Esophagus squamous epithelium (tissue), 5 donors: ENCODE results near the gene TREH. TPM values are rescaled to one million over a fixed set of nuclear protein-coding genes. Genes with fewer than 3 reads are reported as not detected.
"Not testable (repeated sequence)": the region's sequence is repeated elsewhere in the genome, so short reads cannot be mapped to it uniquely, and the experiment has no call there.

Experiments used
- DNase-seq: peaks from one replicate; lab custom pipeline; 2025; lab: John Stamatoyannopoulos, UW
- H3K27ac ChIP-seq, 4 donors: fragments of 200-600 bp; sonication (generic); one replicate each; pipeline ENCODE4 v1.5.1; 2016 to 2019; ENCODE audit warnings: mild to moderate bottlenecking in 1 of 4
- H3K27me3 ChIP-seq, 4 donors: fragments of 200-600 bp; sonication (generic); 1 replicate in 3 of 4; 2 replicates in 1 of 4; pipeline versions ENCODE4 v1.5.1 to v1.6.0; 2017 to 2021; ENCODE audit warnings: antibody characterized with exemption in 1 of 4
- H3K36me3 ChIP-seq, 3 donors: fragments of 200-600 bp; sonication (generic); one replicate each; pipeline ENCODE4 v1.5.1; 2016 to 2019
- H3K4me1 ChIP-seq, 3 donors: fragments of 200-600 bp; sonication (generic); one replicate each; pipeline ENCODE4 v1.5.1; 2017 to 2019
- H3K4me3 ChIP-seq, 4 donors: fragments of 200-600 bp; sonication (generic); 1 replicate in 3 of 4; 2 replicates in 1 of 4; pipeline ENCODE4 v1.5.1; 2016 to 2019; ENCODE audit warnings: mild to moderate bottlenecking in 2 of 4, moderate library complexity in 1 of 4
- H3K9me3 ChIP-seq, 3 donors: fragments of 200-600 bp; sonication (generic); one replicate each; pipeline ENCODE4 v1.5.1; 2016 to 2019
- POLR2A ChIP-seq, 4 donors: fragments of 450-650 bp; IDR thresholded peaks; one replicate each; pipeline ENCODE4 v1.6.1; 2017; ENCODE audit warnings: antibody characterized with exemption in 4 of 4, mild to moderate bottlenecking in 4 of 4, moderate library complexity in 3 of 4
- WGBS, 2 donors: methylation state at CpG; one replicate each; pipeline ENCODE4 v1.1.5; 2018; 5-methylcytosine and 5-hydroxymethylcytosine counted together
- intact Hi-C: fragments of 100-400 bp; cut with DNase I; formaldehyde crosslinking; loops from one replicate; pipeline ENCODE4 v1.15.0; 2022
- total RNA-seq, 4 donors: library from RNA; depleted of rRNA; stranded (reverse); fragments of >200 nt; gene quantifications; one replicate each; pipeline ENCODE4 v1.1.0, GENCODE V29; 2016
- TF ChIP-seq, protein P1 (sequence below), 6 experiments: fragments of 450-650 bp in 4 of 6; fragments of 200-600 bp in 2 of 6; sonication (generic) in 2 of 6; IDR thresholded peaks; one replicate each; pipeline ENCODE4 v1.5.1; 2016 to 2019; ENCODE audit warnings: antibody characterized with exemption in 6 of 6, mild to moderate bottlenecking in 4 of 6, moderate library complexity in 4 of 6
- donor health status: DM: yes; HTN: yes; CAD: no.

Gene TREH
- total RNA-seq, 4 donors from 2014 or later, result 0.09 to 0.57 TPM; not detected in 2

DNA sequence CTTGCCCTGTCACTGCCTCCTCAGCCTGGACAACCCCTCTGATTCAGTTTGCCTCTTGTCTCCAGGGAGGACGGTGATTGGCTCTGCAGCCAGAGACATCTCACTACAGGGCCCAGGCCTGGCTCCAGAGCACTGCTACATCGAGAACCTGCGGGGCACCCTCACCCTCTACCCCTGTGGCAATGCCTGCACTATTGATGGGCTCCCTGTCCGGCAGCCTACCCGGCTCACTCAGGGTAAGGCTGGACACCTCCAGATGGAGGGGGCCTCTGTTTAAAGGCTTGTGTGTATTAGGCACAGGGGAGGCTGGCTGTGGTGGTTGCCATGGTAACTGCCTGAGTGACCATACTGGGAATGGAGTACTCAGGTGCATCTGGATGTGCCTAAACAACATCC lies 63.5 kb downstream of the TREH start:
- Histone ChIP-seq H3K27me3 (peaks cover 0 to 10% (median 0%) of the 10 kb centered on the region in 4 donors), H3K4me1 (peaks cover 16 to 73% (median 48%) of the 10 kb centered on the region in 3 donors)
- intact Hi-C loops, result no loop called here

GRCh38 chr11:118615282-118615975 lies 64.0 kb downstream of the TREH start:
- Histone ChIP-seq H3K9me3 (no peaks in the 10 kb centered on the region), H3K4me1 (peaks cover 16 to 73% (median 47%) of the 10 kb centered on the region in 3 donors), H3K4me3 (no peak overlapping the region), H3K27me3 (peaks cover 0 to 10% (median 0%) of the 10 kb centered on the region in 4 donors), H3K27ac (peak overlapping the region in 2 of 4 donors; percentile 2 to 5), H3K36me3 (peaks cover 0 to 37% (median 0%) of the 10 kb centered on the region in 3 donors)
- 85 to 90% methylated on average over 5 to 6 of the region's 6 CpGs for WGBS, 2 donors
- no peak for TF ChIP-seq POLR2A (IDR thresholded peaks at IDR 0.05)
- TF ChIP-seq, protein P1, sequence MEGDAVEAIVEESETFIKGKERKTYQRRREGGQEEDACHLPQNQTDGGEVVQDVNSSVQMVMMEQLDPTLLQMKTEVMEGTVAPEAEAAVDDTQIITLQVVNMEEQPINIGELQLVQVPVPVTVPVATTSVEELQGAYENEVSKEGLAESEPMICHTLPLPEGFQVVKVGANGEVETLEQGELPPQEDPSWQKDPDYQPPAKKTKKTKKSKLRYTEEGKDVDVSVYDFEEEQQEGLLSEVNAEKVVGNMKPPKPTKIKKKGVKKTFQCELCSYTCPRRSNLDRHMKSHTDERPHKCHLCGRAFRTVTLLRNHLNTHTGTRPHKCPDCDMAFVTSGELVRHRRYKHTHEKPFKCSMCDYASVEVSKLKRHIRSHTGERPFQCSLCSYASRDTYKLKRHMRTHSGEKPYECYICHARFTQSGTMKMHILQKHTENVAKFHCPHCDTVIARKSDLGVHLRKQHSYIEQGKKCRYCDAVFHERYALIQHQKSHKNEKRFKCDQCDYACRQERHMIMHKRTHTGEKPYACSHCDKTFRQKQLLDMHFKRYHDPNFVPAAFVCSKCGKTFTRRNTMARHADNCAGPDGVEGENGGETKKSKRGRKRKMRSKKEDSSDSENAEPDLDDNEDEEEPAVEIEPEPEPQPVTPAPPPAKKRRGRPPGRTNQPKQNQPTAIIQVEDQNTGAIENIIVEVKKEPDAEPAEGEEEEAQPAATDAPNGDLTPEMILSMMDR (IDR thresholded peaks at IDR 0.05), result no peak
- no peak for DNase-seq
- intact Hi-C loops, result no loop called here

More for the DNA sequence above, 63.5 kb downstream of the TREH start:
- WGBS, 2 donors, result 88 to 90% methylated on average over 3 of the region's 5 CpGs
- TF ChIP-seq, protein P1 (IDR thresholded peaks at IDR 0.05), result no peak
- TF ChIP-seq POLR2A (IDR thresholded peaks at IDR 0.05), result no peak
- Histone ChIP-seq H3K9me3 (no peaks in the 10 kb centered on the region), H3K4me3 (no peak overlapping the region), H3K36me3 (peaks cover 0 to 37% (median 0%) of the 10 kb centered on the region in 3 donors), H3K27ac (peak overlapping the region in 2 of 4 donors; percentile 2 to 5)
- DNase-seq, result no peak

DNA sequence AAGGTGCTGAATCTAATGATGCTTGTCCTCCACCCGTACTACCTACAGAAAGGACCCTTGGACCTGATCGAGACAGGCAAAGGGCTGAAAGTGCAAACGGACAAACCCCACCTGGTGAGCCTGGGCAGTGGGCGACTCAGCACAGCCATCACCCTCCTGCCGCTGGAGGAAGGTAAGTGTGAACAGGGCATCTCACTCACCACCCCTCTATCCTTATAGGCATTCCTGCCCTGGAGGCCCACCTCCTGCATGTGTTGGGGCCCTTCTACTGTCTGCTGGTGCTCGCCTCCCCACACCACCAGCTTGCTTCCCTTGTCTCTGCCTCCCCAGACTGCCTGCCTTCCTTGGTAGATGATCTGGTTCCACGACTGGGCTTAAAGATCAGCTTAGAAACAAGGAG lies 64.9 kb downstream of the TREH start:
- Histone ChIP-seq H3K9me3 (no peaks in the 10 kb centered on the region), H3K27ac (no peak overlapping the region), H3K27me3 (peaks cover 0 to 19% (median 0%) of the 10 kb centered on the region in 4 donors), H3K36me3 (peaks cover 0 to 37% (median 0%) of the 10 kb centered on the region in 3 donors), H3K4me1 (peaks cover 24 to 73% (median 47%) of the 10 kb centered on the region in 3 donors), H3K4me3 (no peak overlapping the region)
- intact Hi-C loops, result no loop called here
- no peak for DNase-seq
- WGBS, 2 donors, result 70 to 82% methylated on average over 4 to 5 of the region's 7 CpGs
- TF ChIP-seq, protein P1 (IDR thresholded peaks at IDR 0.05), result no peak
- TF ChIP-seq POLR2A (IDR thresholded peaks at IDR 0.05), result no peak

GRCh38 chr11:118612378-118612777 lies 67.1 kb downstream of the TREH start:
- Histone ChIP-seq H3K4me3 (no peak overlapping the region), H3K4me1 (peaks cover 31 to 73% (median 41%) of the 10 kb centered on the region in 3 donors)

DNA sequence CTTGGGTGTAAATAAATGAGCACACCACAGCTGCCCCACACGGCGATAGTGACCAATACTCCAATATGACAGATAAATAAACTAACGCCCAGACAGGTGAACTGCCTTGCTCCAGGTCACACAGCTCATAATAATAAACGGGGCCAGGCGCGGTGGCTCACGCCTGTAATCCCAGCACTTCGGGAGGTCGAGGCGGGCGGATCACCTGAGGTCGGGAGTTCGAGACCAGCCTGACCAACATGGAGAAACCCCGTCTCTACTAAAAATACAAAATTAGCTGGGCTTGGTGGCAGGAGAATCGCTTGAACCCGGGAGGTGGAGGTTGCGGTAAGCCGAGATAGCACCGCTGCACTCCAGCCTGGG lies 68.0 kb downstream of the TREH start:
- intact Hi-C loops, H3K9me3 ChIP-seq, DNase-seq: not testable (repeated sequence)
- Histone ChIP-seq H3K36me3 (peaks cover 0 to 22% (median 0%) of the 10 kb centered on the region in 3 donors), H3K27me3 (peaks cover 0 to 42% (median 0%) of the 10 kb centered on the region in 4 donors), H3K4me1 (peaks cover 32 to 73% (median 45%) of the 10 kb centered on the region in 3 donors), H3K27ac (peak overlapping the region in 2 of 4 donors; percentile 88 to 95), H3K4me3 (peak overlapping the region in 2 of 4 donors; percentile 72 to 87)
- WGBS, 2 donors, result 67% methylated on average over 10 to 18 of the region's 19 CpGs

More at GRCh38 chr11:118612378-118612777, 67.1 kb downstream of the TREH start:
- TF ChIP-seq, protein P1 (IDR thresholded peaks at IDR 0.05), result no peak
- TF ChIP-seq POLR2A (IDR thresholded peaks at IDR 0.05), result no peak
- no peaks in the 10 kb centered on the region for H3K9me3 ChIP-seq
- intact Hi-C loops, result no loop called here
- no peak for DNase-seq
- WGBS, 2 donors, result 40 to 60% methylated on average over 1 to 6 of the region's 7 CpGs
- peaks cover 0 to 32% (median 0%) of the 10 kb centered on the region in 3 donors for H3K36me3 ChIP-seq
- H3K27ac ChIP-seq, result peak overlapping the region; percentile 26 to 70 (median 52)
- peaks cover 0 to 40% (median 0%) of the 10 kb centered on the region in 4 donors for H3K27me3 ChIP-seq
